Transverse colon (tissue), 4 donors: ENCODE data around the gene RAPGEF3.

Experiments
- POLR2AphosphoS5 ChIP-seq, 3 donors: sonication (generic); formaldehyde crosslinking; IDR thresholded peaks; one replicate each; pipeline ENCODE4 v1.6.1; 2016; ENCODE audit warnings: antibody characterized with exemption in 3 of 3
- TF ChIP-seq, protein P1 (sequence below), 5 experiments: fragments of 200-600 bp in 3 of 5; fragments of 450-650 bp in 2 of 5; sonication (generic) in 3 of 5; IDR thresholded peaks; 1 replicate in 2 of 5; 2 replicates in 3 of 5; pipeline ENCODE4 v1.5.1; 2016 to 2017; ENCODE audit warnings: antibody characterized with exemption in 5 of 5, inconsistent platforms in 3 of 5, mild to moderate bottlenecking in 2 of 5, moderate library complexity in 1 of 5

DNA sequence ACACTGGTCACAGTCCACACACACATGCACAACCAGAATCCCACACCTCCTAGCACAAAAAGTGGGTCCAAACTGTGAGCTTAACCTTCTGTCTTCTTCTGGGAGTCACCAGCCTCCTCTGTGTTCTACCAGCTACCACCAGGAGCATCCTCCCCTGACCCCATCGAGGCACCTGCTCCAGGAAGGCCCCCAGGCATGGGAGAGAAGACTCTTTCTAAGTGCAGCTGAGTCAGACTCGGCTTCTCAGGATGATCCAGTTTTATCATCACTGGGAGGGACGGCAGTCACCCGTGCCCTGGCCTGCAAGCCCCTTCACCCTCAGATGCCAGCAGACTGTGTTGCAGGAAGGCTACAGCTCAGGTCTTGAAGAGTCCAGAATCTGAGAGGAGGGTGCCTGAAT, 25.5 kb downstream of the RAPGEF3 start:
- TF ChIP-seq, protein P1, sequence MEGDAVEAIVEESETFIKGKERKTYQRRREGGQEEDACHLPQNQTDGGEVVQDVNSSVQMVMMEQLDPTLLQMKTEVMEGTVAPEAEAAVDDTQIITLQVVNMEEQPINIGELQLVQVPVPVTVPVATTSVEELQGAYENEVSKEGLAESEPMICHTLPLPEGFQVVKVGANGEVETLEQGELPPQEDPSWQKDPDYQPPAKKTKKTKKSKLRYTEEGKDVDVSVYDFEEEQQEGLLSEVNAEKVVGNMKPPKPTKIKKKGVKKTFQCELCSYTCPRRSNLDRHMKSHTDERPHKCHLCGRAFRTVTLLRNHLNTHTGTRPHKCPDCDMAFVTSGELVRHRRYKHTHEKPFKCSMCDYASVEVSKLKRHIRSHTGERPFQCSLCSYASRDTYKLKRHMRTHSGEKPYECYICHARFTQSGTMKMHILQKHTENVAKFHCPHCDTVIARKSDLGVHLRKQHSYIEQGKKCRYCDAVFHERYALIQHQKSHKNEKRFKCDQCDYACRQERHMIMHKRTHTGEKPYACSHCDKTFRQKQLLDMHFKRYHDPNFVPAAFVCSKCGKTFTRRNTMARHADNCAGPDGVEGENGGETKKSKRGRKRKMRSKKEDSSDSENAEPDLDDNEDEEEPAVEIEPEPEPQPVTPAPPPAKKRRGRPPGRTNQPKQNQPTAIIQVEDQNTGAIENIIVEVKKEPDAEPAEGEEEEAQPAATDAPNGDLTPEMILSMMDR (IDR thresholded peaks at IDR 0.05) = no peak
- no peak for TF ChIP-seq POLR2AphosphoS5 (IDR thresholded peaks at IDR 0.05)
